ENCODE measurements around the gene SLFN12L. TPM values are rescaled to one million over a fixed set of nuclear protein-coding genes. Genes with fewer than 3 reads are reported as not detected.

SLFN12L gene
- total and polyA plus RNA-seq, 2 donors (not counting 1 experiment from before 2014, with no cell fraction given): 0.43 to 3.8 TPM

- no peaks in the 10 kb centered on the region for H3K79me2 ChIP-seq (ENCODE audit: control insufficient read depth, insufficient read depth, low read length)
- DNase-seq (peak; percentile 65), ATAC-seq (ENCODE audit: low read depth) (peak; percentile 53)
- Mint-ChIP-seq H3K27ac (peak overlapping the region; percentile 87), H3K27me3 (peaks cover 36% of the 10 kb centered on the region), H3K4me1 (peaks cover 25% of the 10 kb centered on the region), H3K9me3 (ENCODE audit: insufficient read depth) (peaks cover 3% of the 10 kb centered on the region), H3K4me3 (peak overlapping the region; percentile 98)
- TF ChIP-seq CTCF (IDR thresholded peaks at IDR 0.05): no peak
- no peak for TF ChIP-seq EZH2 (IDR thresholded peaks at IDR 0.05; ENCODE audit: borderline replicate concordance, insufficient read depth, low read depth, low read length, poor library complexity, severe bottlenecking)
- H3K4me1 ChIP-seq (ENCODE audit: control insufficient read depth in 2 of 2, insufficient read depth in 2 of 2, low read length in 2 of 2): peaks cover 22 to 23% of the 10 kb centered on the region in 2 donors
- WGBS (ENCODE audit: insufficient coverage): 11% methylated on average over 42 of the region's 42 CpGs
- H3K9ac ChIP-seq (ENCODE audit: low read length): peak overlapping the region; percentile 88
- H3K4me2 ChIP-seq (replicated peaks; ENCODE audit: low read depth, low read length, poor library complexity, severe bottlenecking): peak overlapping the region; percentile 94
- H3K36me3 ChIP-seq (replicated peaks in 1 of 2; ENCODE audit: control extremely low read depth in 1 of 2, control insufficient read depth in 1 of 2, extremely low read depth in 1 of 2, insufficient read depth in 2 of 2, low read length in 1 of 2): no peaks in the 10 kb centered on the region
- intact Hi-C loops (cut with micrococcal nuclease): loop anchor here (1.0 to 2.0 kb wide), 4 partner anchors 27 to 55 kb away; partner anchors contain the start of genes SLFN12 and SLFN13
- ChIA-PET POLR2A (interaction anchor here (0.5 to 2.0 kb wide), 6 partner anchors 10 to 174 kb away, joined by 3 to 11 read pairs (median 3); partner anchors contain the start of gene SLFN13), CTCF (interaction anchor here (1.0 to 4.7 kb wide), 10 partner anchors 11 to 175 kb away, joined by 3 to 59 read pairs (median 5); partner anchors contain the start of genes PEX12, SLFN12 and SLFN13)
- H3K4me3 ChIP-seq (ENCODE audit: control extremely low read depth in 1 of 5, extremely low read depth in 1 of 5, insufficient read depth in 1 of 5, low read depth in 2 of 5, low read length in 4 of 5): peak overlapping the region; percentile 67 to 94 (median 79)
- H3K27me3 ChIP-seq (replicated peaks in 1 of 4; ENCODE audit: control extremely low read depth in 1 of 4, control insufficient read depth in 3 of 4, insufficient read depth in 4 of 4, low read length in 3 of 4): peaks cover 0 to 44% (median 35%) of the 10 kb centered on the region in 4 experiments
- no peaks in the 10 kb centered on the region for H4K20me1 ChIP-seq (ENCODE audit: control insufficient read depth, insufficient read depth, low read length, poor library complexity, severe bottlenecking)
- H3K9me3 ChIP-seq (ENCODE audit: control extremely low read depth in 1 of 3, control insufficient read depth in 2 of 3, insufficient read depth in 1 of 3, low read length in 2 of 3): peaks cover 10 to 41% (median 19%) of the 10 kb centered on the region in 3 donors
- peak overlapping the region; percentile 92 for H2AFZ ChIP-seq (ENCODE audit: insufficient read depth, low read depth, low read length, poor library complexity, severe bottlenecking)
- no peak overlapping the region for H3K27ac ChIP-seq (ENCODE audit: low read length in 2 of 2)
Measured at GRCh38 chr17:35486920-35487732, 50.4 kb downstream of the SLFN12L start.

GRCh38 chr17:35479271-35479670 is 58.2 kb downstream of the SLFN12L start:
- Histone ChIP-seq H3K9ac (ENCODE audit: low read length) (no peak overlapping the region), H4K20me1 (ENCODE audit: control insufficient read depth, insufficient read depth, low read length, poor library complexity, severe bottlenecking) (no peaks in the 10 kb centered on the region), H3K4me2 (replicated peaks; ENCODE audit: low read depth, low read length, poor library complexity, severe bottlenecking) (no peak overlapping the region), H2AFZ (ENCODE audit: insufficient read depth, low read depth, low read length, poor library complexity, severe bottlenecking) (no peak overlapping the region), H3K36me3 (replicated peaks in 1 of 2; ENCODE audit: control extremely low read depth in 1 of 2, control insufficient read depth in 1 of 2, extremely low read depth in 1 of 2, insufficient read depth in 2 of 2, low read length in 1 of 2) (no peaks in the 10 kb centered on the region), H3K4me1 (ENCODE audit: control insufficient read depth in 2 of 2, insufficient read depth in 2 of 2, low read length in 2 of 2) (no peaks in the 10 kb centered on the region), H3K27me3 (replicated peaks in 1 of 4; ENCODE audit: control extremely low read depth in 1 of 4, control insufficient read depth in 3 of 4, insufficient read depth in 4 of 4, low read length in 3 of 4) (no peaks in the 10 kb centered on the region), H3K9me3 (ENCODE audit: control extremely low read depth in 1 of 3, control insufficient read depth in 2 of 3, insufficient read depth in 1 of 3, low read length in 2 of 3) (peaks cover 3 to 22% (median 3%) of the 10 kb centered on the region in 3 donors), H3K27ac (ENCODE audit: low read length in 2 of 2) (no peak overlapping the region), H3K4me3 (ENCODE audit: control extremely low read depth in 1 of 5, extremely low read depth in 1 of 5, insufficient read depth in 1 of 5, low read depth in 2 of 5, low read length in 4 of 5) (no peak overlapping the region), H3K79me2 (ENCODE audit: control insufficient read depth, insufficient read depth, low read length) (no peaks in the 10 kb centered on the region)
- ChIA-PET CTCF (no interaction called here), POLR2A (no interaction called here)
- peaks cover 11% of the 10 kb centered on the region for H3K27me3 Mint-ChIP-seq
- no peaks in the 10 kb centered on the region for H3K9me3 Mint-ChIP-seq (ENCODE audit: insufficient read depth)
- WGBS (ENCODE audit: insufficient coverage): 100% methylated on average over 1 of the region's 5 CpGs
- DNase-seq: no peak
- H3K4me1 Mint-ChIP-seq: no peaks in the 10 kb centered on the region
- intact Hi-C loops (cut with micrococcal nuclease): no loop called here
- no peak overlapping the region for H3K27ac Mint-ChIP-seq
- no peak for ATAC-seq (ENCODE audit: low read depth)
- no peak overlapping the region for H3K4me3 Mint-ChIP-seq
- no peak for TF ChIP-seq EZH2 (IDR thresholded peaks at IDR 0.05; ENCODE audit: borderline replicate concordance, insufficient read depth, low read depth, low read length, poor library complexity, severe bottlenecking)
- no peak for TF ChIP-seq CTCF (IDR thresholded peaks at IDR 0.05)

Measured in B cell (primary cell).